ENCODE measurements around the gene TCOF1. TPM values are rescaled to one million over a fixed set of nuclear protein-coding genes. Genes with fewer than 3 reads are reported as not detected.

TCOF1 gene
- total and polyA plus RNA-seq, 2 of the 8 experiments (the other 6 are each of a cell fraction or from before 2014, with no cell fraction given): 35.9 to 170 TPM

GRCh38 chr5:150376799-150377771, 19.6 kb downstream of the TCOF1 start:
- Histone ChIP-seq H3K56ac (replicated peaks; ENCODE audit: insufficient read length, low read depth, low read length) (no peak overlapping the region), H3K14ac (ENCODE audit: insufficient read length) (no peak overlapping the region), H2BK15ac (ENCODE audit: low read length) (no peak overlapping the region), H3K23me2 (ENCODE audit: low read depth, low read length) (no peaks in the 10 kb centered on the region), H3K27me3 (replicated peaks in 1 of 4; ENCODE audit: control insufficient read depth in 3 of 4, extremely low read depth in 1 of 4, insufficient read depth in 3 of 4, low read length in 3 of 4) (no peaks in the 10 kb centered on the region), H3K23ac (ENCODE audit: insufficient read length) (no peak overlapping the region), H3K27ac (ENCODE audit: low read depth, low read length) (no peak overlapping the region), H3K4ac (replicated peaks; ENCODE audit: insufficient read length, low read depth, low read length) (no peak overlapping the region), H3K4me3 (ENCODE audit: extremely low read depth in 1 of 4, insufficient read depth in 2 of 4, low read depth in 3 of 4, low read length in 4 of 4) (no peak overlapping the region), H2BK120ac (replicated peaks; ENCODE audit: low read depth, low read length) (no peak overlapping the region), H3K36me3 (ENCODE audit: control insufficient read depth in 2 of 4, insufficient read depth in 4 of 4, low read length in 3 of 4) (peaks cover 71 to 96% (median 92%) of the 10 kb centered on the region in 4 experiments), H3K79me1 (ENCODE audit: low read depth, low read length) (no peaks in the 10 kb centered on the region), H2BK12ac (ENCODE audit: low read depth, low read length) (no peak overlapping the region), H4K5ac (ENCODE audit: insufficient read length, low read depth, low read length) (no peak overlapping the region), H2BK20ac (ENCODE audit: low read length) (no peak overlapping the region), H3K4me2 (ENCODE audit: insufficient read depth in 1 of 2, low read depth in 2 of 2, low read length in 2 of 2) (no peak overlapping the region), H3K9me3 (ENCODE audit: insufficient read depth in 2 of 2, low read depth in 1 of 2, low read length in 1 of 2) (no peaks in the 10 kb centered on the region), H2AK5ac (ENCODE audit: low read depth, low read length) (no peak overlapping the region), H2BK5ac (ENCODE audit: low read depth, low read length) (no peak overlapping the region), H2AFZ (ENCODE audit: low read length) (no peak overlapping the region), H3K79me2 (ENCODE audit: control insufficient read depth in 1 of 2, insufficient read depth in 2 of 2, low read length in 2 of 2) (no peaks in the 10 kb centered on the region), H4K8ac (ENCODE audit: extremely low read depth, insufficient read depth, low read length) (no peak overlapping the region; the same call in 1 of the 2 replicates), H4K91ac (replicated peaks; ENCODE audit: insufficient read length, low read length) (no peak overlapping the region), H4K20me1 (replicated peaks in 1 of 2; ENCODE audit: control insufficient read depth in 1 of 2, insufficient read depth in 2 of 2, low read length in 2 of 2) (peaks cover 12 to 16% of the 10 kb centered on the region in 2 experiments), H3K9ac (replicated peaks in 1 of 4; ENCODE audit: extremely low read depth in 1 of 4, low read depth in 3 of 4, low read length in 3 of 4) (no peak overlapping the region), H3K4me1 (replicated peaks in 1 of 4; ENCODE audit: control insufficient read depth in 3 of 4, insufficient read depth in 4 of 4, low read length in 3 of 4) (no peaks in the 10 kb centered on the region), H3K18ac (ENCODE audit: extremely low read depth, low read length) (no peak overlapping the region)
- FAIRE-seq (no peak), DNase-seq (ENCODE audit: low read depth in 1 of 2, low spot score in 2 of 2) (no peak)
- POLR2A ChIA-PET (ENCODE audit: partially characterized antibody): interaction anchor here (0.7 to 32.3 kb wide), 5 partner anchors 14 to 67 kb away, joined by 3 to 455 read pairs (median 6); partner anchors contain the start of genes CD74 and TCOF1
- 79% methylated on average over 10 of the region's 10 CpGs; no CpG with 5 or more reads in 1 of the 2 experiments for WGBS, 2 experiments (ENCODE audit: extremely low coverage in 1 of 2, insufficient coverage in 1 of 2, insufficient read length in 1 of 2, insufficient replicate concordance in 2 of 2, low coverage in 1 of 2, low lambda C conversion rate in 2 of 2, missing lambda C conversion rate in 1 of 2)
- CTCF ChIA-PET (ENCODE audit: partially characterized antibody): interaction anchor here (0.6 to 21.5 kb wide), 7 partner anchors 10 to 63 kb away, joined by 3 to 274 read pairs (median 7); no protein-coding TSS in a partner anchor
- TF ChIP-seq KDM5A (IDR thresholded peaks at IDR 0.05; ENCODE audit: low read length): no peak
- no peak for TF ChIP-seq SP4 (IDR thresholded peaks at IDR 0.05; ENCODE audit: low read length)
- TF ChIP-seq, protein P1, sequence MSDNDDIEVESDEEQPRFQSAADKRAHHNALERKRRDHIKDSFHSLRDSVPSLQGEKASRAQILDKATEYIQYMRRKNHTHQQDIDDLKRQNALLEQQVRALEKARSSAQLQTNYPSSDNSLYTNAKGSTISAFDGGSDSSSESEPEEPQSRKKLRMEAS (IDR thresholded peaks at IDR 0.05): no peak
- TF ChIP-seq CBX8 (IDR thresholded peaks at IDR 0.05; ENCODE audit: borderline replicate concordance, low read depth, low read length): no peak
- TF ChIP-seq, protein P2, sequence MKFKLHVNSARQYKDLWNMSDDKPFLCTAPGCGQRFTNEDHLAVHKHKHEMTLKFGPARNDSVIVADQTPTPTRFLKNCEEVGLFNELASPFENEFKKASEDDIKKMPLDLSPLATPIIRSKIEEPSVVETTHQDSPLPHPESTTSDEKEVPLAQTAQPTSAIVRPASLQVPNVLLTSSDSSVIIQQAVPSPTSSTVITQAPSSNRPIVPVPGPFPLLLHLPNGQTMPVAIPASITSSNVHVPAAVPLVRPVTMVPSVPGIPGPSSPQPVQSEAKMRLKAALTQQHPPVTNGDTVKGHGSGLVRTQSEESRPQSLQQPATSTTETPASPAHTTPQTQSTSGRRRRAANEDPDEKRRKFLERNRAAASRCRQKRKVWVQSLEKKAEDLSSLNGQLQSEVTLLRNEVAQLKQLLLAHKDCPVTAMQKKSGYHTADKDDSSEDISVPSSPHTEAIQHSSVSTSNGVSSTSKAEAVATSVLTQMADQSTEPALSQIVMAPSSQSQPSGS (IDR thresholded peaks at IDR 0.05; ENCODE audit: low read length): no peak
- TF ChIP-seq RNF2 (IDR thresholded peaks at IDR 0.05; ENCODE audit: borderline replicate concordance, low read depth, low read length, missing control alignments, poor library complexity, severe bottlenecking): no peak
- TF ChIP-seq RXRA (IDR thresholded peaks at IDR 0.05; ENCODE audit: insufficient read depth, low read depth, low read length): no peak
- TF ChIP-seq PHF8 (conservative IDR thresholded peaks at IDR 0.05; ENCODE audit: low read depth, low read length): no peak
- no peak for TF ChIP-seq CHD2 (IDR thresholded peaks at IDR 0.05; ENCODE audit: low read length)
